Upper lobe of right lung (tissue), 1 donor: Measurements from ENCODE around the gene RFX3. TPM values are rescaled to one million over a fixed set of nuclear protein-coding genes. Genes with fewer than 3 reads are reported as not detected.
"Not testable (repeated sequence)": the region's sequence is repeated elsewhere in the genome, so short reads cannot be mapped to it uniquely, and the experiment has no call there.

ENCODE experiments used
- ATAC-seq: fragments of 200-7000 bp; cut with Tn5 transposase; one replicate; pipeline ENCODE4 v1.9.1; 2020; ENCODE audit warnings: mild to moderate bottlenecking, moderate library complexity
- DNase-seq: peaks from one replicate; pipeline ENCODE4 v3.0.0-alpha.2; 2020
- H3K27ac ChIP-seq: fragments of 200-600 bp; one replicate; pipeline ENCODE4 v1.8.0; 2022
- H3K27me3 ChIP-seq: fragments of 200-600 bp; one replicate; pipeline ENCODE4 v1.8.0; 2022; ENCODE audit warnings: mild to moderate bottlenecking
- H3K36me3 ChIP-seq: fragments of 200-600 bp; one replicate; pipeline ENCODE4 v1.8.0; 2022
- H3K4me1 ChIP-seq: fragments of 200-600 bp; one replicate; pipeline ENCODE4 v1.8.0; 2022
- H3K4me3 ChIP-seq: fragments of 200-600 bp; one replicate; pipeline ENCODE4 v1.8.0; 2022; ENCODE audit warnings: mild to moderate bottlenecking
- H3K9me3 ChIP-seq: fragments of 200-600 bp; one replicate; pipeline ENCODE4 v1.8.0; 2022
- CTCF ChIP-seq: fragments of 200-600 bp; IDR thresholded peaks from one replicate; pipeline ENCODE4 v1.8.0; 2022; ENCODE audit warnings: antibody characterized with exemption
- intact Hi-C: fragments of 100-400 bp; cut with DNase I; formaldehyde crosslinking; loops from one replicate; pipeline ENCODE4 v1.11.0; 2022
- total RNA-seq: library from RNA; stranded (reverse); fragmentation: NEBNext Ultra II Directional; extraction: Animal tissue kit (Norgen Biotek cat#: 25700); gene quantifications from one replicate; pipeline ENCODE4 v1.2.1, GENCODE V29; 2021
- donor health status: DM: no; HTN: yes; CAD: no; lungs with severe emphysema.

Gene RFX3
- total RNA-seq, 1 donor from 2014 or later = 13.8 TPM

GRCh38 chr9:3329361-3329760, 196.4 kb downstream of the RFX3 start:
- Histone ChIP-seq H3K4me3 (no peak overlapping the region), H3K4me1 (peaks cover 5% of the 10 kb centered on the region), H3K27me3 (no peaks in the 10 kb centered on the region), H3K36me3 (no peaks in the 10 kb centered on the region), H3K9me3 (no peaks in the 10 kb centered on the region), H3K27ac (no peak overlapping the region)
- DNase-seq = no peak
- no peak for ATAC-seq
- TF ChIP-seq CTCF = no peak
- intact Hi-C loops = no loop called here

GRCh38 chr9:3323714-3324113, 202.1 kb downstream of the RFX3 start:
- intact Hi-C loops = no loop called here

GRCh38 chr9:3321186-3321585, 204.6 kb downstream of the RFX3 start:
- Histone ChIP-seq H3K27ac (no peak overlapping the region), H3K36me3 (no peaks in the 10 kb centered on the region), H3K4me3 (no peak overlapping the region), H3K9me3 (no peaks in the 10 kb centered on the region), H3K27me3 (no peaks in the 10 kb centered on the region), H3K4me1 (no peaks in the 10 kb centered on the region)
- intact Hi-C loops = no loop called here
- no peak for ATAC-seq
- no peak for TF ChIP-seq CTCF
- no peak for DNase-seq

More at GRCh38 chr9:3323714-3324113, 202.1 kb downstream of the RFX3 start:
- Histone ChIP-seq H3K4me1 (no peaks in the 10 kb centered on the region), H3K9me3 (no peaks in the 10 kb centered on the region), H3K27ac (no peak overlapping the region), H3K27me3 (no peaks in the 10 kb centered on the region), H3K36me3 (no peaks in the 10 kb centered on the region), H3K4me3 (no peak overlapping the region)
- ATAC-seq = no peak
- no peak for DNase-seq
- no peak for TF ChIP-seq CTCF

- H3K27ac ChIP-seq, DNase-seq, H3K4me3 ChIP-seq, H3K27me3 ChIP-seq, ATAC-seq, H3K9me3 ChIP-seq, intact Hi-C loops, H3K4me1 ChIP-seq, H3K36me3 ChIP-seq: not testable (repeated sequence)
These were observed 213.2 kb downstream of the RFX3 start for GRCh38 chr9:3312595-3312994.

- Histone ChIP-seq H3K36me3 (no peaks in the 10 kb centered on the region), H3K4me3 (no peak overlapping the region), H3K9me3 (no peaks in the 10 kb centered on the region), H3K27ac (no peak overlapping the region), H3K27me3 (no peaks in the 10 kb centered on the region), H3K4me1 (no peaks in the 10 kb centered on the region)
- TF ChIP-seq CTCF = no peak
- no peak for DNase-seq
- intact Hi-C loops = no loop called here
- no peak for ATAC-seq
These were observed 217.2 kb downstream of the RFX3 start for GRCh38 chr9:3308609-3309008.

GRCh38 chr9:3304388-3304787, 221.4 kb downstream of the RFX3 start:
- H3K36me3 ChIP-seq, intact Hi-C loops, H3K4me3 ChIP-seq, H3K27ac ChIP-seq, H3K27me3 ChIP-seq, ATAC-seq, DNase-seq, H3K9me3 ChIP-seq, H3K4me1 ChIP-seq: not testable (repeated sequence)

GRCh38 chr9:3299872-3300271, 225.9 kb downstream of the RFX3 start:
- H3K4me3 ChIP-seq = no peak overlapping the region
- H3K36me3 ChIP-seq = no peaks in the 10 kb centered on the region
- TF ChIP-seq CTCF = no peak
- no peaks in the 10 kb centered on the region for H3K4me1 ChIP-seq
- H3K9me3 ChIP-seq = no peaks in the 10 kb centered on the region
- H3K27me3 ChIP-seq = no peaks in the 10 kb centered on the region
- H3K27ac ChIP-seq = no peak overlapping the region
- ATAC-seq = no peak
- no peak for DNase-seq
- intact Hi-C loops = no loop called here
